Measurements from ENCODE around the gene ATP8B4.

The ATP8B4 gene

GRCh38 chr15:49926740-49927139 lies 192.3 kb downstream of the ATP8B4 start:
- ATAC-seq: no peak

- ATAC-seq: no peak
Measured at GRCh38 chr15:49923671-49924070, 195.4 kb downstream of the ATP8B4 start.

GRCh38 chr15:49919034-49919433 lies 200.0 kb downstream of the ATP8B4 start:
- no peak for ATAC-seq

DNA sequence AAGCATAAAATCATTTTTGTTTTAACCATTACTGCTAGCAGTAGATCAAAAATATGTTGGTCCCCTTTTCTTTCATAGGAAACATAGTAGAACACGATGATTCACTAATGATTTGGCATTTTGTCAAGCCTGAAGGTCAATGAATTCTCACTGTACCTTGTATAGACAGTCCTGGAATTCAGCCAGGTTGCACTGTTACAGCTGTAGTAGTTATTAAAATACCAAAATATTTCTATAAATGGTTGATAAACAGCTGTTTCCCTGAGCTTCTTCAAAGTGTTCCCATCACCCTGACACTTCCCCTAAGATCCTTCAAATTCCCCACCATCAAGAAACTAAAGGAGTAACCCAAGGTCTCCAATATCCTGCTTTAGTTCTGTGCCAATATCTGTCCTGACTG lies 200.9 kb downstream of the ATP8B4 start:
- no peak for ATAC-seq

DNA sequence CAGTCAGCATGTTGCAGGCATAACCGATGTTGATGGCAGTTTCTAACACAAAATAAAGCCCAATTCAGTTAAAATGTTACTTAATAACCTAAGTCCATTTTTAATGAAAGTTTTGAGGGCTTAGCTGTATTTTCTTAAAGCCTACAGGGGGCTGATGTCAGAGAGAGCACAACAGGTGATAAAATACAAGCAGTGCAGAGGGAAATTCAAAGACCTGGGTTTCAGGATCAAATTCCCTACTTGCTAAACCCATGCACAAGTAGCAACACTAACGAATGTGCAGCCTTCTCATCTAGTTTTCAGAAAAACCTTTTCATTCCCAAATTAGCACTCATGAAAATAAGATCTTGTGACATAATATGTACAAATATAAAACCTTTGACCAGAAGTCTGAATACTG lies 202.0 kb downstream of the ATP8B4 start:
- ATAC-seq: no peak

- no peak for ATAC-seq
Measured at GRCh38 chr15:49915822-49916221, 203.2 kb downstream of the ATP8B4 start.

- ATAC-seq: no peak
Measured at GRCh38 chr15:49908933-49909295, 210.1 kb downstream of the ATP8B4 start.

DNA sequence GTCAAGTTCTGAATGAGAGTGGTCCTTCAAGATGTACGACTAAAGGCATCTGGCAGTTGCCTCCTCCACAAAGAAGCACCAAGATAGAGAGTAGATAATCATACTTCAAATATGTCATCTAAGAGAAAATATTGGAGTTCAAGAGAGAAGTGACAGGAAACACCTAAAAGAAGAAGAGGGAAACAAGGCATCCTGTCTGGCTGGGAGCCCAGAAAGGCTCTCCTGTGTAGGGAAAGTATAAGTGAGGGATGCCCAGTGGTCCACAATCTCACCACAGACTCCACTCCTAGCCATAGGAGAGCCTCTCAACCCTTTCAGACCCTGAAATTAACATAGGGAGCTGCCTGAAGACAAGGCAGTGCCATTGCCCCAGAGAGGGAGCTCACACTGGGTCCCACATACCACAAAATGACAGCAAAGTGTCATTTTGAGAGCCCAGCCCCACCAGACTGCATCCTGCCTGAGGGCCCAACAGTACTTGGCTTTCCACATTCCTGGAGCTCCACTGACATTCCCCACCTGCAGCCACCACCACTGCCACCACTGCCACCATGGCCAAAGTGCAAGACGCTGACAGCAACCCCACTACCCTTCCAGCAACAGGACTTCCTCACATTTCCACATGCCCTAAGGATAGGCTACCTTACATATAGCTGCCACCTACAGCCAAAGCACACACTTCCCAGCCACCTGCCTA lies 210.6 kb downstream of the ATP8B4 start:
- no peak for ATAC-seq

- no peak for ATAC-seq
Measured at GRCh38 chr15:49906966-49907365, 212.1 kb downstream of the ATP8B4 start.

DNA sequence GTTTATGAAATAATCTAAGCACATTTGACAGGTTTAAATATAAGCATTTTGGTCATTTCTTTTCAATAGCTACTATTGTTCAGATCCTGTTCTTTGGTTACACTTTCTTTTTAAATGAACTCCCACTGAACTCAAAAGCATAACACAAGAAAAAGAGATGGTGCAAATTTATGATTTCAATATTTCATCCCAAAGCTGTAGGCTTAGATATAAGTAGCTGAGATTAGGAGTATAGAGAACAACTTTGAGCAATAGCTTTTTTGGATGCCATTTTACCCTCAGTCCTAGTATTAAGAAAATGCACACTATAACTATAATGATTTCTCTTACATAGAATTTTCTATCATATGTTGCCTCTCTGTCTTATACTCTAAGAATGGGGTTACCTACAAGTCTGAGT lies 213.8 kb downstream of the ATP8B4 start:
- no peak for ATAC-seq

DNA sequence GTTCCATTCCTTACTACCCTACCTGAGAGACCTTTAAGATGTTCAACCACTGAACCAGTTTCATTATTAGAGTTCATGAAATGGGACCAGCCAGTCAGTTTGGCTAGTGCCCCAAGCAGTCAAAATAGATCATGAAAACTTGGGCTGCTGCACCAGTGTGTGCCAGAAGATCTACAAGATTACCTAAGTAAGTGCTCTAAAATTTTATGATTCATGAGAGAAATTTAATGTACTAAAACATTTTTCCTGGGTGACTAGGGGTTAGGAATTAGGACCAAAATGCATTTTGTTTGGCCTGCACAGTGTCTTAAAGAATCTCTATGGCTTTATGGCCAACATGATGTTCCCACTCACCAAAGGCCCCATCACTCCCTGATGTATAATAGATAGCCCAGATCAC lies 214.7 kb downstream of the ATP8B4 start:
- no peak for ATAC-seq

DNA sequence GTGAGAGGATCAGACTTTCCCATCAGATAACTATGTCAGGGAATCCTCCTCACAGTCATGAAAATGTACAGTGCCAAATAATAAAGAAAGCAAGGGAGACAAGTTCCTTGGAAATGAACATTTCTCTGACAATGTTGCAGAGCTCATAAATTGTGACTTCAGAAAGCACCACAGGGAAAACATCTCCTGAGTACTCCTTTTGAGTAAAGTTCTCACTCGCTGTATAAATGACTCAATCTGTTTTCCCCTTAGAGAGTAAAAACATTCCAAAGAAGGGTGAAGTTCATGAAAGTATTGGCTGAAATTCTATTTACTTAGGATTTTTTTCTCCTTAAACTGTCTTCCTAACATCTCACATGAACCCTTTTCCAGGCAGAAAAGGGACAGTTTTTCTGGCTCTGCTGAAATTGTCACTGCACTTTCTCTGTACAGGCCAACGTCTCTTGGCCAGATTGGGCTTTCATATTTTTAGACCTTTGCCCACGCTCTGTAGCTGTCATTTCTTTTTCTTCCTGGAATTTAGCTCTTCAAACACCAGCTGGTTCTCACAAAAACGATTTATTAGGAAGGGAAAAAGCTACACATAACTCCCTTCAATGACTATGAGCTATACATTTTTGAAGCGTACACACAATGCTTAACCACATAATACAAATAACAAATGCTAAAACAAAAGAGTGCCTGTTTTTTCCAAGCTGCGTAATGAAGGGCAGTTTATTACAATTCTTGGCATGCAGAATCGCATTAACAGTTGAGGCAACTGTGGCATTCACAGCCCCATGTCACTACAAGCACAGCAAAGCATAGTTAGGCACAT lies 216.1 kb downstream of the ATP8B4 start:
- ATAC-seq: no peak

DNA sequence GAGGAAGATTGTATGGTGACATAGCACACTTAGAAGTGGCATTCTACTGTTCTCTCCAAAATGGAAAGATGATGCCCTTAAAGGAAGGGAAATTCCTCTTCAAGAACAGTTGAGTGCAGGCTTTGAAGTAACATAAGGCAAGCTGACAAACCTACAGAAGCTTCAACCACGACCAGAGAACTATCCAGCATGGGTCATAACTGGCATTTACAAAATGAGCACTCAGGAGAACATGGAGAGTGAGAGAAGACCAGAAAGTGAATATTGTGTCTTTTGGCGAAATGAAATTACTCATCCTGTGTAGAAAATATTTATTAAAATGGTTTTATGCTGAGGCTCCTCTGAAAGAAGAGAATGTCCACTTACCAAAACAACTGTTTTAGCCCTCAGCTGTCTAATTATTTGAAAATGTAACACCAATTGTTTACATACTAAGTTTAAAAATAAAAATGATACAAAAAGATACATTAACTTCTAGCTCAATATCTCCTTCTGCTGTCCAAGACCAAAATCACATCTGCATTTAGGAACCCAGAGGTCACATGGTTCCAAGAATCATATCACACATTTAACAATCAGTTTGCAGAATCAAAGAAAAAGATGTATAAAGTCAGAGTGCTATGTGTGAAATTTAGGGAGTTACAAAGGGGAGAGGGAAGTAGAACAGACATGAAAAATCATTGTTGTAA lies 216.9 kb downstream of the ATP8B4 start:
- ATAC-seq: no peak

- no peak for ATAC-seq
Measured at GRCh38 chr15:49901321-49901720, 217.7 kb downstream of the ATP8B4 start.

DNA sequence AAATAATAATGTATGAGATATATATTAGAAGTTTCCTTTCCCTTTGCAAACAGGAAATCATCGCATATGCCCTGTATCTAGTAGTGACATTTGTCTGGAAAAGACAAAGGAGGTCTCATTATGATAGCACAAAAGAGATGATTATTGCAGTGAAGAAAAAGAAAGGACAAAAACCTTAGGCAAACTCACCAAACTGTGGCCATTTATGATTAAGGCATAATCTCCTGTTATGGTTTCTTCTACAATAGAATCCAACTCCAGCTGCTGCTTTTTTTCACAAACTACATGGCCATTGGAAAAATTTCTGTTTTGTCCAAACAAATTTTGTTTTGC lies 218.2 kb downstream of the ATP8B4 start:
- no peak for ATAC-seq

- no peak for ATAC-seq
Measured at GRCh38 chr15:49900006-49900902, 218.8 kb downstream of the ATP8B4 start.

DNA sequence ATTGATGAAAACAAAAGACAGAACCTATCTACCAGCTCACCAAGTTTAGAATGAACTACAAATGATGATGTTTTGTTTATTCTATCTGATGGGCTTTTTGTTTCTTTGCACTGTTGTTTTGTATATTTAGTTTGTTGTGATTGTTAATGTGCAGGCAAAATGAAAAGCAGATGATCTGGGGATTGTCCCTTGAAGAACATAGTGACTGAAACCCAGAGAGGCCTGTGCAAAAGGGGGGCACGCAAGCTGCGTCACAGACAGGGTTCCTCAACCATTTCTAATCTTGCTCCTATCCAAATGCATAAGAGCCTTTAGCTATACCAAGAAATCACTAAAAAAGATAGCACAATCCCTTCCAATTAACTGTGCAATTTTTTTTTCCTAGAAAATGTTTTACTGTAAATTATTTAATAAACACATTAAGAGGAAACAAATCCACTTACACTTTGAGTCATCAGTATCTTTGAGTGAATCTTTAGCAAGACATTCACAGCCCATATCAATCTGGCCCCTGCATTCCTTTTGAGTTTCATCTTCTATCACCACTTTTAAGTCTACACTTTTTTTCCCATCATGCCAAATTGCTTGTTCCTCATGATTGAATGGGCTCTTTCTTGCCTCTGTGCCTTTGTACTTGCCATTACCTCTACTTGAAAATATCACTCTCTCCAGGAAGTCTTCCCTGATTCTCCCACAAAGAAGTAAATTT lies 220.3 kb downstream of the ATP8B4 start:
- no peak for ATAC-seq

GRCh38 chr15:49898097-49898496 lies 220.9 kb downstream of the ATP8B4 start:
- ATAC-seq: no peak

GRCh38 chr15:49895347-49896223 lies 223.4 kb downstream of the ATP8B4 start:
- no peak for ATAC-seq

GRCh38 chr15:49890689-49891088 lies 228.3 kb downstream of the ATP8B4 start:
- no peak for ATAC-seq

- ATAC-seq: no peak
Measured at GRCh38 chr15:49889536-49889935, 229.5 kb downstream of the ATP8B4 start.

Data from activated CD4-positive, CD25-positive, alpha-beta regulatory T cell treated with anti-CD3 and anti-CD28 coated beads, Interleukin-2, amount 50 U/mL, for 24 hours (primary cell).